Hematopoietic multipotent progenitor cell treated with erythropoietin and hydrocortisone succinate and interleukin-3 and kit ligand, for 6 days (in vitro differentiated cells): ENCODE results near the gene RCC2.

Experiments
- DNase-seq: peaks from one replicate; pipeline ENCODE4 v3.0.0-alpha.2; 2015

The RCC2 gene

DNA sequence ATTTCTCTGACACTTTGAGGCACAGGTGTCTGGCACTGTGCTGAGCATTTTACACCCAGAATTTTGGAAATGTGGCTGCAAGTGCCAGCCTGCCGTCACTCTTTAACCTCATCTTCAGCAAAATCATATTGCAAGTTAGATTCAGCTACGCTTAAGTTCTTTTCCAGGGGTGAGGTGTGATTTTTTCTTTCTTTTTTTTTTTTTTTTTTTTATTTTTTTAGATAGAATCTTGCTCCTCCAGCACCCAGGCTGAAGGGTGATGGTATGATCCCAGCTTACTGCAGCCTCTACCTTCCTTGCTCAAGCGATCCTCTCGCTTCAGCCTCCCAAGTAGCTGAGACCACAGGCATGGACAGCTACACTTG lies 2.5 kb upstream of the RCC2 start:
- no peak for DNase-seq

DNA sequence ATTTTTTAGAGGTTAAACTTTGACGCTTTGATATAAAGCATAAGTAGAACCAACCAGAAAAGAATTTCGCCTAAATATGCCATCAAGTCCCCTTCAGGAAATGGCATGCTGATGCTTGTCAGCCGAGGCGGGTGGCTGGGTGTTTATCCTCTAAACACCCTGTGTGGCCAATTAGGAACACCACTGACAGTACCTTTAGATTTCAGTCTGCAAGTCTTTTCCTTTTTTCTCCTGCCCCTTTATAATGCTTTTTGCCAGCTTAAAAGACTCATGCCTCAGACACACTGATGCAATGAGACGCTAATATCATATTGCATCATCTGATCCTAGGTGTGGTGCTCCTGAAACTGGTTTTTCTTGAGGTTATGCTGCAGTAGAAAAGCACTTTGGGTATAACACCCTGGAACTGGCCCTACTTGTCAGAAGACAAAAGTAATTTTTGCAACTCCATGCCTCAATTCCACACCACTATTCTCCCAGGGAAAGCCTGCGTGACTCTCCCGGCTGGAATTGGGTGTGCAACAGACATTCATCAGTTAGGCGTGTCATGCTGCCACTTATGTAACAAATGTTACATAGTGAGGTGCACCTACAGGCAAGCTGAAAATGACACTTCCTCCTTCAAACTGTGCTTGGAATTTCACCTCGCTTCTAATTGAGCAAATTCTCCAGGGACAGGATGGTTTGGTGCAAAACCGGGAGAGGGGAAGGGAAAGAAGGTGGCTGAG lies 2.0 kb upstream of the RCC2 start:
- peak; percentile 52 for DNase-seq

DNA sequence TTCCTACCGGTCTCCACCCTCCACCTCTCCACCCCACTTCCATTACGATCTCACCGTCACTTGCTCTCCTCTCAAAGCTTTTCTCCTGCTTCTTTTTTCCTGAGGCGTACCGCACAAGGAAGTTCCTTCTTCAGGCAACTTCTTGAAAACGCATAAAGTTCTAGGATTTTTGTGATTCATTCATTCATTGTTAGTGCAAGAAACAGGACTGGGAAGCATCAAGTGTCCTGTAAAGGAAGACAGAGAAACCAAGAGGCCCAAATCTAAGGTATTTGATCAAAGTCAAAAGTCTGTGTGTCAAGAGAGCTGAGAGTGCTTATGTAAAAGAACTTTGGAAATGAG lies 1.3 kb upstream of the RCC2 start:
- no peak for DNase-seq

DNA sequence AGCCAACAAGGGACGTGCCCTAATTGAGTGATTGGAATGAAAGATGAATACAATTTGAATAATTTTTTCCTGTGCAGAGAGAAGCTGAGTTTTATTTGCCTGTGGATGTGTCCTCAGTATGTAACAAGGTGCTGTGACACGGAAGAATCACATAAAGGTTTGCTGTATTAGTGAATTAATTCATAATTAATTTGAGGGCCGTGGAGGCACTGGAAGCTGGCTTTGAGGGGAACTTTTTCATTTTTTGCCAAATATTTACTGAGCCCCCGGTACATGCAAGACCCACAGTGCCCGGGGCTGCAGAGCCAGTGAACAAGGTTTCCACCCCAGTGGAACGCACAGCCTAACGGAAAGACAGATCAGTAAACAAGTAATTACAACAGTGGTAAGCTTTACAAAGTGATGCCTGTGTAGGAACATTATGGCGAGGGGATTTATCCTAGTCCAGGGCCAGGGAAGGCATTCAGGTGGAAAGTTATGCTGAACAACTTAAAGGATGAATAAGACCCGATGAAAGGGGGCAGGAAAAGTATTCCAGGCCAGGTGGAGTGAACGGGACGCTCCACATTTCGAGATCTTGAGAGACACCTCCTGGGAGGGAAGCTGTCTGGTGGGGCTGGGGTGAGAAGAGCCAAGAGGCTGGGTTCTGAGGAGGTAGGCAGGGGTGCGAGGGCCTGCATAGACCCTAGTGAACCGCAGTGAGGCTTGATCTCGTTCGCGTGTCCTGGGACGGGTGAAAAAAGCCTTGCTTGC lies 773 bp upstream of the RCC2 start:
- DNase-seq = no peak

DNA sequence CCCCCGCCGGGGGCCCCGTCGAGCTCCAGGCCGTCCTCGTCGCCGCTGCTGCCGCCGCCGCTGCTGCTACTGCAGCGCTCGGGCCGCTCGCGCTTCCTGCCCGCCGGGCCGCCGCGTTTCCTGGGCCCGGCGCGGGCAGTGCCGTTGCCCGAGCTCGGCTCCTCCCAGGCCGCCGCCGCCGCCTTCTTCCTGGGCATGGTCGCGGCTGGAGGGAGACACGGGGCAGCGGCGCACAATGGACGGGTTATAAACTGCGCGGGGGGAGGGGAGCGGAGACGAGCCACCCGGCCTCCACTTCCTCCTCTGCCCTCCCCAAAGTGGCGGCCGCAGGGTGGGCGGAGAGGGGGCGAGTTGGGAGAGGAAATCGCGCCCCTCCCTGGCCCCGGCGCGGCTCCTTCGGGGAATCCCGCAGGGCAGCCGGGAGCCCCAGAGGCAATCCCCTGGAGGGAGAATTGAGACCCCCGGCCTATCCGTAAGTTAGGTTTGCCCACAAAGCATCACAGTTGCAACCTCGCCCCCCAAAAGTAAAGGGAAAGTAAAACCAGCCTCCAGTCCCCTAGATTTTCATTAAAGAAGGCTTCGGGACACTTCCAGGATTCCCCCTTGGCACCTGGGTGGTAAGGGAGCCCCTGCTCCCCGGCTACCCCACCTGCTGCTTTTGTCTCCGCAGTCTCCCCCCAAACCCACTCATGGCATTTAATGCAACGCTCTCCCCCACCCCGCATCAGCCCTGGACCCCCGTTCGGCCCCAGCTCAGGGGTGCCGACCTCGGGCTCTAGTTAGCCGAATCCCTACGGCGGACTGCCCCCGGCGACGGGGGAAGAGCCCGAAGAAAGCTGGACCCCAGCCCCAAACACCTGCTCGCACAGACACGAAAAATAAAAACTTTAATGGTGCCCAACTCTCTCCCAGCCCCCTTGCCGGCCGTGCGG lies 893 bp downstream of the RCC2 start:
- DNase-seq = peak; percentile 89

DNA sequence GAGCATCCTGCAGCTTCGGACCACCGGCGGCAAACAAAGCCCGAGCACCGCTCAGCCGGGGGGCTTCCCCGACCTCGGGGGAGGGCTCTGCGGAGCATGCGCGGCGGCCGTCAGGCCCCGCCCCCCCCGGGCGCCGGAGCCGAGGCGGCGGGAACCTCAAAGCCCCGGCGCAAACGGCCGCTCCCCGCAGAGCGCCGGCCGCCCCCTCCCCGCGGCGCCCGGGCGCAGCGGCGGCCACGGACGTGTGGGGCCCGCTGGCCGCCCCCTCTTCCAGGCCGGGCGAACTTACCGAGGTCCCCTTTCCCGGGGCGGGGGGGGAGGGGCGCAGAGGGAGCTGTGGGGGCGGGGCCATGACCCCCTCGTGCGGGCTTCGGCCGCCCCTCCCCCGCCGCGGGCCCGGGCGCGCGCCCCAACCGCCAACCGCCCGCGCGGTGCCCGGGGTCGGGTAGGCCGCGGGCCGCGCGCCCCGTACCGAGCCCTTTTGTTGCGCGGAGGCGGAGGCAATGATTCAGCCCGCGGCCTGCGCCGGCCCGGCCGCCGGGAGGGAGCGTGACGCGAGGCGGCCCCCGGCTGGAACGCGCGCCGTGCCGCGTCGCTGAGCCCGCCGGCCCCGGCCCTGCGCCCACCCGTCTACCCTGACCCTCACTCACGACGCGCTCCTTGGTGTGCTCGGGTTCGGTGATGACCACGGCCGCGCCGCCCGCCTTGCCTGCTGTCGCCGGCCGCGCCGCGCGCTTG lies 1.7 kb downstream of the RCC2 start:
- peak; percentile 72 for DNase-seq

DNA sequence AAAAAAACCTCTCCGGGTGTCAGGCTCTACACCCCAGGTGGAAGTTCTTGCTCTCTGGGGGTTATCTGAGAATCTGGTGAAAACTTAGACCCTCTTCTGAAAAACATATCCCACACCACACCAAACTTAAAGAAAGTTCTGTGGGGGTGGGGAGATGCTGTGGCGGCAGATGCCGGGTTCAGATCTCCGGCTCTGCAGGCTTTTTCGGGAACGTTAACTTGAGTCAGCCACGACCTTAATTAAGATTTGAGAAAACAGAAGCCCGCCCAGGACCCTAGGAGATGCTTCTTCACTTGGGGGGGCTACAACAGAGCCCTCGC lies 2.3 kb downstream of the RCC2 start:
- DNase-seq = peak; percentile 38

DNA sequence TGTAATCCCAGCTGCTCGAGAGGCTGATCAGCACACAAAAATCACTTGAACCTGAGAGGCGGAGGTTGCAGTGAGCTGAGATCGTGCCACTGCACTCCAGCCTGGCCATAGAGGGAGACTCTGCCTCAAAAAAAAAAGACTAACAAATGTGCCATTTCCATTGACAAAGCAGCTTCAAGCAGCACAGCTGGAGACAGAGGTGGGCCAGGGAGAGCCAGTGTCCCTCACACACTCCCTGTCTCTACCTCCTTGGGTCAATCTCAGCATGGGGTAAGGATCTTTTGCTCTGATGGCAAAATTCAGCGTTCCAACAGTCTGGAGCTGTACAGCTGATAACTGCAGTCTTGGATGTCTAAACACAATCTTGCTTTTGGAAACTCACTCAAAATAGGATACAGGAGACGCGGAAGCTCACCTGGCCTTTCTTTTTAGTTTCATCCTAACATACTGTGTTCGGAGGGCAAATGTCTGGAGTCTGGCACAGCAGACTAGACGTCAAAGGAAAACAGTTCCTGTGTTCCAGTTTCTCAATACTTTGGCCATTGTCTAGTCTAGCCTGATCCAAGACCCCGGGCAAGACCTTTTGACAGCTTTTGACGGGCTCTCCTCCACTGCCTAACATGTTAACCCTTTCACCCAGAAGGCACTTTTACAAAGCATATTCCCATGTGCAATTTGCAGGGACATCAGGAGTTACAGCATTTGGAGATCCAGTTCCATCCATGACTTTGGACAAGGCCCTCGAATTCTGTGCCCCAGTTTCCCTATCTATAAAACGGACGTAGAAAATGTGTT lies 2.9 kb downstream of the RCC2 start:
- DNase-seq = no peak

DNA sequence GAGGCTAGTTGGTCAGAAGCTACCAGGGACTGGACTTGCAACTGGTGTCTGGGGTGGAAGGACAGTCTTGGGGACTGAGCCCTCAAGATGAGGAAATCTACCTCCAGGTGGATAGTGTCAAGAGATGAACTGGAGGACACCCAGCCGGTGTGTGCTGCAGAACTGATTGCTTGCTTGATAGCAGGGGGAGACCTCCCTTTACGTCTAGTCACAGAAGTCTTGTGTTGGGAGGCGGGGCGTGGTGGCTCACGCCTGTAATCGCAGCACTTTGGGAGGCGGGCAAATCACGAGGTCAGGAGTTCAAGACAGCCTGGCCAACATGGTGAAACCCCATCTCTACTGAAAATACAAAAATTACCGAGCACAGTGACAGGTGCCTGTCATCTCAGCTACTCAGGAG lies 4.9 kb downstream of the RCC2 start:
- no peak for DNase-seq

DNA sequence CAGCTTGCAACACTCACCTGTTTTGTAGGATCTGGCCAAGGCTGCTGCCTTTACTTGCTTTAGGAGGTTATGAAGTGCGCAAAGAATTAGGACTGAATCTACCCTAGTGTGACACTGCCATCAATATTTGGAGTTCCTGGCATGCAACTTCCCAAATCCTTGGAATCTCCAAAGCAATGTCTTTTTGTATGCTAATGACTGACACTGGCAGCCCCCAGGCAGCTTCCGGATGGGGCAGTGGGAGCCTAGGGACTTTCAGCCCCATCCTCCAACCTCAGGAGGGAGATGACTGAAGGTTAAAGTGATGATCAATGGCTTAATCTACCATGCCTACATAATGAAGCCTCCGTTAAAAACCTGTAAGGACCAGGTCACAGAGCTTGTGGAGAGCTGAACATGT lies 5.5 kb downstream of the RCC2 start:
- DNase-seq = no peak

DNA sequence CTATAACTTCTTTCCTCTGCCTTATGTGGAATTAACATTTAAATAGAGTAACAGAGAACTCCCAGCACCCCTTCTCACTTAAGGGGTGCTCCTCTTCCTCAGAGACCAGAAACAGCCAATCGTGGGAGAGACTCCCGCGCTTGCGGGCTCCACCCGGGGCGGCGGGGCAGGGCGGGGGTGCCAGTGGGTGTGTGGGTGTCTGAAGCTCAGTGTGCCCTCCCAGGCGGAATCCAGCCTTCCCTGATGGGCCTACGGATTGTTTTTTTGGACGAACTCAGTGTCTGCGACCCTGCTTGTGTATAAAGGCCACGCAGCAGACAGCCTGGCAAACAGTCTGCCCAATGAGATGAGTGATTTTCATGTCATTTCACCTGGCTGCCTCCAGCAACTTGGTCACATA lies 6.2 kb downstream of the RCC2 start:
- DNase-seq = no peak

DNA sequence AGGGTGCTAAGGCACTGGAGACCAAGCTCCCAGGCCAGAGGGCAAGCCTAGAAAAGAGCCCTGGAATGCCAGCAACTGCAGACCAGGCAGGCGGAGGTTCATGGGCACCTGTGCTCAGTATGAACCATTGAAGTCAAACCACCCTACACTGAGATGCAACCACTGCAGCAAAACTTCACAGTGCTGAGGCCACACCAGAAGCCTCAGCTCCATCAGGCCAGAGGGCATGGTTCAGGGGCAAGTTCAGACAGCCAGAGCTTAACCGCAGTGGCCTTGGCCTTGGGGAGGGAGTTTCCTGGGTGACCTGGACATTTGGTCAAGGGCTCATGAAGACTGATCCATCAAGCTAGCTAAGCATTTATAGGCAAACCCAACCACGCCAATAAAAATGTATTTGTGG lies 7.1 kb downstream of the RCC2 start:
- no peak for DNase-seq

DNA sequence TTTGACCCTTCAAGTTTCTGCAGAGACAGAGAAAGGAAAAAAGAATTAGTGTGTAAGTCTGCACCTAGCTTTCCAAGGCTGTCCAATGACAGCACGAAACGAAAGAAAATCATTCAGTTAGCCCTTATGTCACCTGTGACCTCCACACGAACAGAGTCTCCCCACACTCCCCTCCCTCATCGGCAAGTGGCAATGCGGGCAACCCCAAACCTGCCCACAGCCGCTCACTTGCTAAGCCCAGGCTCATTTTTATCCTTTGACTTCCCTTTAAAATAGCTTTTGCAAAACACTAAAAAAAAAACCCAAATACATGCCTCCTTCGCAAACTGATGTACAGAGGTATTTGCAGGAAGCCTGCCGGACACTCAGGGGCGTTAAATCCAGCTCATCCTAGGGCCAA lies 10.3 kb downstream of the RCC2 start:
- DNase-seq = no peak

DNA sequence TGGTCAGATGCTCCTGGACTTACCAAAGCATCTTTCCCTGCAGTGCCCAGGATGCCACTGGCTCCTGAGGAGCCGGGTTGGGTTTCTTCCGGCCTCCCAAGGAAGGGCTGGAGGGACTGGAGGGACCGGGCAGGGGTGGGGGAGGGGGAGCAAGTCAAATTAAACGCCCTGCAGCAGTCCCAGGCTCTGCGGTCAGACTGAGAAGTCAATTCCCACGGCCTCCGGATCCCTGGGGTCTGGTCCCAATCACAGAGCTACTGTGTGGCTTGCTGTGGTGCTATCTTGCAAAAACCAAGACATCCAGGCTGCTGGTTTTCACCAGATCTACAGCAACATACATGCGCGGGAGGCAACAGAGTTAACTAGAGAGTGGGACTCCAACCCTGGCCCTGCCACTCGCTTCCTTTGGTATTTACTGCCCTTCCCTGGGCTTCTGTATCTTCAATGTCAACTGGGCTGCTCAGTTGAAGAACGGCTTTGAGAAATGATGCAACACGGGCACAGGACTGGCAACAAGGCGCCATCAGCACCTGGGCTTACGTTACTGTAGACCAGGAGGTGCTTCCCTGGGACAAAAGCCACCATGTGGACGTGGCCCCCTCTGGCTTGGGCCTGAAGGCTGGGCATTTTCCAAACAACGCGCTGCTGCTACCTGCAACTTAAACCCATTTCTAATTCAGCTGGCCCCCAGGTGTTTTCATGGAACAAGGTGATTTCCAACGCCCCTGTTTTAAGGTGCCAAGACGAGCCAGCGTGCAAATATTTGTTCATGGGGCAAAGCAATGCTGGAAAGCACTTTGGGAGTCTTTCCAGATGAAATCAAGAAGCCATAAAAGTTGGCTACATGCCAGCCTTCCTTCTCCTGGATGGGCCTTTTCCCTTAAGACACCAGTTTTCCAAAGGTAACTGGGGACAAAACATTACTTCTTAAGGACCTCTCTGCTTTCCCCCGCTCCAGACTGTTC lies 11.5 kb downstream of the RCC2 start:
- DNase-seq = no peak

DNA sequence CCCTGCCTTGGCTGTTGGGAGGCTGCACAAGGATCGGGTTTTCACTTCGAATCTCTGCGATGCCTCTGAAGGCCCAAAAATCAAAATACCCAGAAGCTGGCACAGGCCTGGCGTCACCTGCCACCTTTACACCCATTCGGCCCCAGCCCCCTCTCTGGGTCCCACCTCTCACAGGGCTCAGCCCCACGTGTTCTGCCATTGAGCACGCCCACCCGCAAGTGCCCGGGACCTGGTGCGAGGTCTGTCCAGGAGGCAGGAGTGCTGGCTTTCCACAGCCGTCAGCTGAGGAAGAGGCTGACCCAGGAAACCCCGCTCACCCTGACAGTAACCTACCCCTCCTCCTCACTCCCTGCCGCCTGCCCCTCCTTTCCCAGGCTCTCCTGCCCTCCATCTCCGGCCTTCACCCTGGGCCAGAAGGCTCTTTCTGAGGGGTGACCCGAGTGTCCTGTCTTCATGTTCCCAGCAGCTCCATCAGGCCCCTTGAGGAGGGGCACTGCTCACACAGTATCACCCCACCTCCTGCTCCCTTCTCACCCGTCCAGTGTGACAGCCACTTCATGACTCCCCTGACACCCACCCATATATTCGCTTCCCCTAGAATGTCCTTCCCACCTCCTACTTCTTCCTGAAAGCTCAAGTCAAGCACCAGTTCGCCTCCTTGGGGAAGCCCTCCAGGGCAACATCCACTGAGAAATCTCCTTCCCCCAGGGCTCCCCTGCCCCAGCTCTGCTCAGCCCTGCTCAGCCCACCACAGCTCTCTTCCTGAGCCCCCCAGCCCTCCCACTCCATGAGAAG lies 13.5 kb downstream of the RCC2 start:
- DNase-seq = no peak

DNA sequence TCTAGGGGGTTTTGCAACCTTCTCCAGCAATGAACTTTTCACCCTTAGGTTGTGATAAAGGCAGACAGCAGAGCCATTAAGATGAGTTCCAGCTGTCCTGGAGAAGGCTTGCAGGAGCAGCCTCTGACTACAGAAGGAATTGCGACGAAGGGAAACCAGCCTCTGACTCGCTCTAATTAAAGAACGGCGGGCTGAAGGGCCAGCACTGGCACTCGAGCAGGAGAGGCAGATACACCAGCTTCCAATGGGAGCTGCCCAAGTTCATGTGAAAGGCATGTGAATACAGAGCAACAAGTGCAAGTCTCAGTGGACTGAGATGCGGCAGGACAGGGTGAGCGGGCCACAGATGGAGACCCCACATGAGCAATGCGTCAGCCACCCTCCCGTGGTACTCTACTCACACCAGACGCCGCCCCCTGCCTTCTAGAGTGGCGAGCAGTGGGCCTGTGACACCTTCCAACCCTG lies 15.7 kb downstream of the RCC2 start:
- DNase-seq = no peak

DNA sequence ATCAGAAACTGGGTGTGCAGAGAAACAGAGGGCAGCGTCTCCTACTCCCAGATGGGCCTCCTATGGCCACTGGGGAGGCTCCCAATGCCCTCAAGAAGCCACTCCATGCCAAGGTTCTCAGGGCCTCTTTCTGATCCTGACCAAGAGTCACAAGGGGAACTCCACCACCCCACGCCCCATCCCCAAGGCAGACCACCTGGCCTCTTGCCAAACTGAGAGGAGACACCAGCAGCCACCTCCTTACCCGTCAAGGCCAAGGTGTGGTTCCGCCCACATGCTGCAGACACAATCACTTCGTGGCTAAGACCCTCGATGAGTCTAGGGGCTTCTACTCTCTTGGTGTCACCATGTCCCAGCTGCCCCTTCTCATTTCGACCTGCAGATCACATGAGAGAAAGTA lies 17.0 kb downstream of the RCC2 start:
- DNase-seq = no peak

DNA sequence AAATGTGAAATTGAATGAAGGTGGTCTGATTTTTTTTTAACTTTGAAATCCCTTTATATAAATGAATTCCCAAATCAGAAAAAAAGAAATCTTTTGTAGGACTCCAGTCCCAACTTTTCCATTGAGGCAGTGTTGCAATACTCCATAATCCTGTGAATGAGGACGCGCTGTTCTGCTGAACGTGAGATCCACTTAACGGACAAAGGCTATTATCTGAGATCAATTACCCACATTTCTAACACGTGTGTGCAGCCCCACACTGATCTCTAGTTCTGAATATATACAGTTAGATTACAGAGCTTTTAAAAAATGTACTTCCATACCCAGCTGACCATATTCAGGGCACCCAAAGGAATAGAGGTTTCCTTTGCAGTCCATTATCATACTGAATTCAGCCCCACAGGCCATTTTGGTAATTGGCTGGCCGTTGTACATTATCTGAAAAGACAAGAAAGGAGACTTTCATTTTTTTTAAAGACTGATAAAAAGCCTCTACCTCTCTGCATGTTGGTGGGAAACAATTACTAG lies 19.0 kb downstream of the RCC2 start:
- DNase-seq = no peak

DNA sequence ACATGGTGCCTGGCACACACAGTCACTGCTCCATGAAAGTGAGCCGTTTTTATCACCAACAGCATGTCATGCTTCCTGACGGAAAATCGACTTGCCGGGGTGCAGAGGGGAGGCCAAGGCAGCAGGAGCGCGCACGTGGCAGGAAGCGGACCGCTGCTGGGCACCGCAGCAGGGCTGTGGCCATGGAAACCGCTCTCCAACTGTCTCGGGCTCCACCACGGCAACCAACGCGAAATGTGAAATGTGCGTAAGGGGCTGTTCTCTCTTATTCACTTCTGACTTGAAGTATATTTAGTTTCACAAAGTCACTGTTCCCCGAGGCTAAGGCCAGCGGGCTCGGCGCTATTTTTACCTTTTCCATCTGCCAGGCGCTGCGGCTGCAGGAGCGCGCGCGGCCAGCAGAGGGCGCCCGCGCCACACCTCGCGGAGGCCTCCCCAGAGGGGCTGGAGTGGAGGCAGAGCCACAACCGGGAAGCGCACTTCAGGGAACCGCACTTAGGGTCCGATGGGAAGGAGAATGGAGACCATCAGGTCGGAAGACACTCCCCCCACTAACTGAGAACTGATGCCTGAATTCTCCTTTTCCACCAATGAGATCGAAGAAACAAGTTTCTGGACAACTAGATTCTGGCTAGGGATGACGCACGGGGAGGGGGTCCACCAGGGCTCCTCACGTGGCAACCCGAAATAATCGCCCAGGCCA lies 19.7 kb downstream of the RCC2 start:
- peak; percentile 65 for DNase-seq
